Stimulated activated memory B cell treated with anti-CD40 and anti-IgM and Interleukin-4, amounts not matched to agents 10 μg/mL and 1 μg/mL and 100 μg/mL, for 72 hours (primary cell): ENCODE data around the gene PDSS2.

ENCODE experiments used
- ATAC-seq: fragments of 150-1000 bp; cut with Tn5 transposase; 2 replicates; pipeline ENCODE4 v1.10.0; 2021
- H3K27ac Mint-ChIP-seq: one replicate; pipeline ENCODE4 v1.8.0; 2022; ENCODE audit warnings: mild to moderate bottlenecking, mixed read lengths
- H3K27me3 Mint-ChIP-seq: one replicate; pipeline ENCODE4 v1.8.0; 2022; ENCODE audit warnings: mixed read lengths
- H3K36me3 Mint-ChIP-seq: one replicate; pipeline ENCODE4 v1.8.0; 2022; ENCODE audit warnings: mixed read lengths
- H3K4me1 Mint-ChIP-seq: one replicate; pipeline ENCODE4 v1.8.0; 2022; ENCODE audit warnings: mixed read lengths
- H3K4me3 Mint-ChIP-seq: one replicate; pipeline ENCODE4 v1.8.0; 2022; ENCODE audit warnings: mild to moderate bottlenecking, moderate library complexity, mixed read lengths
- H3K9me3 Mint-ChIP-seq: one replicate; pipeline ENCODE4 v1.8.0; 2022; ENCODE audit warnings: mixed read lengths

The PDSS2 gene, protein sequence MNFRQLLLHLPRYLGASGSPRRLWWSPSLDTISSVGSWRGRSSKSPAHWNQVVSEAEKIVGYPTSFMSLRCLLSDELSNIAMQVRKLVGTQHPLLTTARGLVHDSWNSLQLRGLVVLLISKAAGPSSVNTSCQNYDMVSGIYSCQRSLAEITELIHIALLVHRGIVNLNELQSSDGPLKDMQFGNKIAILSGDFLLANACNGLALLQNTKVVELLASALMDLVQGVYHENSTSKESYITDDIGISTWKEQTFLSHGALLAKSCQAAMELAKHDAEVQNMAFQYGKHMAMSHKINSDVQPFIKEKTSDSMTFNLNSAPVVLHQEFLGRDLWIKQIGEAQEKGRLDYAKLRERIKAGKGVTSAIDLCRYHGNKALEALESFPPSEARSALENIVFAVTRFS

DNA sequence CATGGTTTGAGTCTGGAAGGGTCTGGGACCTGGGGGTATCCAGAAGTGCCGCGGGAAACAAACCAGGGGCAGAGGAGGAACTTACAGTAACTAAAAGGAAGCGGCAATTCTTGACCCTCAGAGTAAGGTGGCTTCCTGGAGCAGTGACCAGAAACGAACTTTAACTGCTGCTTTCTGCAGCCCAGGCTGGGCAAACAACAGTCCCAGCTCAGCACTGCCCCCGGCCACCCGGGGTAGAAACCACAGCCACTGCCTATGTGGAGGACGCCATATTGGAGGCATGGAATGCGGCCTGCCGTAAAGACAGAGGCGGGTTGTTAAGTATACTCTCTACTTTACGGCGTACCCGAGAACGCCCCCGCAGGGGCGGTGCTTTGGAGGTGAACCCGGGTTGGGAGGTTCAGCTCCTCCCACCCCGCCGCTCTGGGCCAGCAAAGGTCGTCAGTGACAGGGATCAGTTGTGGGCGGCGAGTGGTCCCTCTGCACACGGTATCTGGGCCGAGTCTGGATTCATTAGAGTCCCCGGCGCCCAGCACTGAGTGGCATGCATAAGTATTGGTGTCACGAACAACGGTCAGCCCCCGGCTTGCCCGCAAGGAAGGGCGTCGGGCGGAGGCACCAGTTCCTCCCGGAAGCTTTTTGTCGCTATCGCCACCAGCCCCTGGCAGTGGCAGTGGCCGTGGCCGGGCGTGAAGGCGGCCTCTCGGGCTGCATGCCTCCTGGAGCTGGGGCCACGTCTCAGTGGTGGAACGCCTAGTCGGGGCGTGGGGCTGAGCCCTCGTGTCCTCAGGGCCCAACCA, at the start of gene PDSS2:
Gene PDSS2 (minus strand): TSS at position 282 of the 800 bp plus-strand sequence. CDS start 279 bp downstream, at position 3.
- peak; percentile 98 for ATAC-seq
- Mint-ChIP-seq H3K4me3 (peak within 1 kb of the TSS; percentile 95), H3K27ac (peak within 1 kb of the TSS; percentile 95), H3K27me3 (no peaks in the 10 kb centered on the region), H3K4me1 (peaks cover 30% of the 10 kb centered on the region), H3K36me3 (no peaks in the 10 kb centered on the region), H3K9me3 (no peaks in the 10 kb centered on the region)

DNA sequence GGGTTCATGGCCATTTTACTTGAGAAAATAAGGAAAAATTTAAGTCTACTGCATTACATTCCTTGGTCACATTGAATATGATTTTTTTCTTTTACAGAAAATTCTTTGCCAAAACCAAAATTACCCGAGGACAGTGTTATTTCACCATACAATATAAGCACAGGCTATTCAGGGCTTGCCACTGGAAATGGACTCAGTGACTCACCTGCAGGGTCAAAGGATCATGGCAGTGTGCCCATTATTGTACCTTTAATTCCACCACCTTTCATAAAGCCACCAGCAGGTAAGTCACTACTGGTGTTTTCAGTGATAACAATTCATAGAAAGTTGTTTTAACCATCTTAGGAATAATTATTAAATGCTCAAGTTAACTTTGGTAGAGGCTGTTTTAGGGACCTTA, 46.8 kb upstream of the PDSS2 start:
- Mint-ChIP-seq H3K9me3 (no peaks in the 10 kb centered on the region), H3K4me1 (no peaks in the 10 kb centered on the region), H3K27me3 (no peaks in the 10 kb centered on the region), H3K27ac (no peak overlapping the region), H3K36me3 (no peaks in the 10 kb centered on the region), H3K4me3 (no peak overlapping the region)
- no peak for ATAC-seq

DNA sequence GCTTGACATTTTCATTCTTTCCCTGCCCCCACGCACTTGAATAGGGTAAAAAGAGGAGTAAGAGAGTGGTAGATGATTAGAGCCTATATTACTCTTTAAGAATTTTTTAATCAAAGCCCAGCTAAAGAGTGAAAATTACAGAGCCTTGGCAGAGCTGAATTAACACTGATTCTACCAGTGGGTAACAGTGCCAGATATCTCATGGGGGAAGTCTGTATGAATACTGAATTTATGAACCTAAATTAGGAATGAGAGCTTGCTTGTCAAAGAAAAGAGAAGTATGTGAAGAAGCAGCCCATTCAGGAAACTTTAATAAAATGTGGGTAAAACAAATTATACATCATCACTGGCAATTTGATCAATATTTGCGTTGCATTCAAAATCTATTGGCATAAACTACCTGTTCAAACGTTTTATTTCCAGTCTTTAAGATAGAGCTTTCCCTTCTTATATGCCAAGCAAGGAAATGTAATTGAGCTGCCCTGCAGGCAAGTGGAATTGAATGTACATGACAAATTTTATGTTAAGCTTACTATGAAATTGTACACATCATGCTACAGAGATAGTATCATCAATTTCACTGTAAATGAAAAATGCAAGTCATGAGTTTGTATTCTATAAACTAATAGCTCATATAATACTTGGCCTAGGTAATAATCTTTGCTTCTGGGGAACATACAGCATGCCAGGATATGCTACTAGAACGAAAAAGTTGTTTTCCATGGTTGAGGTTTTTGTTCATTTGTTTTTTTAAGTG, 45.1 kb upstream of the PDSS2 start:
- Mint-ChIP-seq H3K36me3 (no peaks in the 10 kb centered on the region), H3K4me3 (no peak overlapping the region), H3K9me3 (no peaks in the 10 kb centered on the region), H3K27ac (no peak overlapping the region), H3K4me1 (no peaks in the 10 kb centered on the region), H3K27me3 (no peaks in the 10 kb centered on the region)
- ATAC-seq: no peak

DNA sequence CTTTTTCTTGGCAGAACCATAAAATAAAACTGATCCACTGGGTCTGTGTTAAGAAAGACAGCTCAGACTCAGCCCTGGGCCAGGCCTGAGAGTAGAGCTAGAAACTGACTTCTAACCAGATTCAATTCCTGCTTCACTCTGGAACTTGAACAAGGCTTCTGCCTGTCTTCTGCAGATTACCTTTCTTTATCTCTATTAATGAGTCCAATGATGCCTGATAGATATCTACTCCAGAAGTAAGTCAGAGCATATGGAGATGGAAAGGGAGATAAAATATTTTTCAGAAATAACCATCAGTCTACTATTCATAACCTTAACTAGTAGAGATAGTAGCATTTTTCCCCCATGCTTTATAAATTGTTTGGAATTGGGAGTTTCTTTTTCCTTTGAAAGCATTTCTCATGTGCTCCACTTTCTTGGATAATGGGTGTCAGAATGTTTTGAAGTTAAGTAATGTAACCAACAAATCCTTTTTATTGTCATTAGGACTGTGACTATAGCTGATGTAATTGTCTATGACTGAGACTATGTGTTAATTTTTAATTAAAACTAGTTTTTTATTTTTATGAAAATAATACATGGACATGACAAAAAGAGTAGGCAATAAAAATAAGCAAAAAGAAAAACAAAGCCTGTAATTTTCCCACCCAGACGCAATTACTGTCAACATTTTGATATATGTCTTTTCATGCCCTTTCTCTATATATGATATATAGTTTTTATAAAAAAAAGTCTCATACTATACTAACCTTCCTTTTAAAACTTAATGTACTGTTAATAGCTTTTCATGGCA, 37.7 kb upstream of the PDSS2 start:
- H3K27ac Mint-ChIP-seq: no peak overlapping the region
- no peak overlapping the region for H3K4me3 Mint-ChIP-seq
- H3K27me3 Mint-ChIP-seq: no peaks in the 10 kb centered on the region
- H3K36me3 Mint-ChIP-seq: no peaks in the 10 kb centered on the region
- H3K9me3 Mint-ChIP-seq: no peaks in the 10 kb centered on the region
- ATAC-seq: no peak
- H3K4me1 Mint-ChIP-seq: no peaks in the 10 kb centered on the region

DNA sequence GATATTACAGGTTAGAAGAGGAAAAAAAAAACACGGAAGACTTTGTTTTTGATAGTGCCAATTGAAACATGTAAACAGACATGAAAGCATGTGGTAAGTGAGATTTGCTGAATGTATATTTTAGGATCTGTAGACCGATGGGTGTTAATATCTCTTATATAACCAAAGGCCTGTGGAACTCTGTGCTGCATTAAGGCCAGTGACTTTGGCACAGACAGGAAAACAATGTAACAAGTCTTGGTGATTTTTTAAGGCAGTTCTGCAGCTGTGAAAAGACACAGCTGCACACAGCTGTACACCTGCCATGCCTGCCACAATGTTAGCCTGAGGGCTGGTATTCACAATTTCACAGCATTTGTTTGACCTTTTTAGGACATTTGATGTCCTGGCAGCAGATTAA, 36.6 kb upstream of the PDSS2 start:
- Mint-ChIP-seq H3K27me3 (no peaks in the 10 kb centered on the region), H3K4me1 (peaks cover 9% of the 10 kb centered on the region), H3K9me3 (no peaks in the 10 kb centered on the region)

DNA sequence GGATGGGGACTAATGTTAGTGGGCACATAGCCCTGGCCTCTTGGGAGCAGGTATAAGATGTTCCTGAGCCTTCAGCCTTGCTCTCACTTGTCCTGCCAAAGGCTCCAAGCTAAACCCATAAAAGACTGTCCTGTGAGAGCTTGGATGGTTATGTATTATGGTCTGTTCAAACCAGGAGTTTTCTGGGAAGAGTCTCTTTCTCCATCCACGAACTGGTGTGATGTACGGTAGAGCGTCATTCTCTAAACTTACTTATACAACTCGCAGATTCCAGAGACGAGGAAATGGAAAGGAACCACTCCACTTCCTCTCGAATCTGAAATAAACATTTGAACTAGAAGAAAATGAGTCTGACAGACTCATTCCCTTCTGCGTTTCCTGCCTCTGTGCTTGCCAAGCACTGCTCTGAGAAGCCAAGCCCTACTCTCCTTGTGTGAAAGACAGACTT, 35.9 kb upstream of the PDSS2 start:
- H3K27me3 Mint-ChIP-seq: no peaks in the 10 kb centered on the region
- no peak overlapping the region for H3K27ac Mint-ChIP-seq
- H3K4me3 Mint-ChIP-seq: no peak overlapping the region
- no peak for ATAC-seq
- H3K4me1 Mint-ChIP-seq: peaks cover 10% of the 10 kb centered on the region
- H3K9me3 Mint-ChIP-seq: no peaks in the 10 kb centered on the region
- no peaks in the 10 kb centered on the region for H3K36me3 Mint-ChIP-seq

More for the DNA sequence above, 36.6 kb upstream of the PDSS2 start:
- Mint-ChIP-seq H3K4me3 (no peak overlapping the region), H3K27ac (no peak overlapping the region), H3K36me3 (no peaks in the 10 kb centered on the region)
- ATAC-seq: no peak

DNA sequence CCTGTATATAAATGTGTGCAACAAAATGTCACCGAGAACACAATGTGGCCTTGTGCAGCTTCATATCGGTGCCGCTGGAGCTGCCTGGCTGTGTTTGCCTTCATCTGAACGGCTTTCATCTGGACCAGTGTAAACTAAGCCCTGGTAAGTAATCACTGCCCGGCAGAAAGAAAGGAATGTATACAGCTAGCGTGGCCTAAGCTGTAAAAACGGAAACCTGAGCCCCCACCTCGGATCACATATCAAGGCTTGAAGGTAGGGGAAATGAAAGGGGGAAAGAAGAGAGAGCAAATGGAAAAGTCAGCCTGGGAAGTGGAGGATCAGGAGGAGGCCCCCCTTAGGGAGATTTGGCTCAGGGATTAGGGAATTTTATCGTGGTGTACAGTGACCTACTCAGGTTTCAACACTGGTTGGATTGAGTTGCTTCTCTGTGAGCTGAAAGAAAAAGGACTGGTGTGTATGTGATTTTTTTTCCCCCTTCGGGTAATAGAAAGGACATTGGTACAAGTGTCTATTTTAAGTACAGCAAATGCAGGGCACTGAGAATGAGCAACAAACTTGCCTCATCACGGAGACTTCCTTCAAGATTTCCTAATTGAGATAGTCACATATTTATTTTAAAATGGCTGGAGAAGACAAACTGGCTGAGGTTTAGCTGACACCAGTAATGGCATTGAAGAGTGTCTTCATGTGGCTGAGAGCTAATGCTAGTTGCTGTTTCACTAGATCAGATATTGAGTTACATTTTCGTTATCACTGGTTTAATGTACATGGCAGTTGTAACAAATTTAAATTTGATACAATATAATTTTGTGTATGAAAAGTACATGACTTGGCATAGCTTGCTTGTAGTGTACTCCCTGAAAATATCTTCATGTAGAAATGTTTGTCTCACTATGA, 34.0 kb upstream of the PDSS2 start:
- Mint-ChIP-seq H3K9me3 (no peaks in the 10 kb centered on the region), H3K27me3 (peaks cover 9% of the 10 kb centered on the region), H3K27ac (no peak overlapping the region), H3K36me3 (no peaks in the 10 kb centered on the region), H3K4me3 (no peak overlapping the region), H3K4me1 (peaks cover 18% of the 10 kb centered on the region)
- no peak for ATAC-seq

DNA sequence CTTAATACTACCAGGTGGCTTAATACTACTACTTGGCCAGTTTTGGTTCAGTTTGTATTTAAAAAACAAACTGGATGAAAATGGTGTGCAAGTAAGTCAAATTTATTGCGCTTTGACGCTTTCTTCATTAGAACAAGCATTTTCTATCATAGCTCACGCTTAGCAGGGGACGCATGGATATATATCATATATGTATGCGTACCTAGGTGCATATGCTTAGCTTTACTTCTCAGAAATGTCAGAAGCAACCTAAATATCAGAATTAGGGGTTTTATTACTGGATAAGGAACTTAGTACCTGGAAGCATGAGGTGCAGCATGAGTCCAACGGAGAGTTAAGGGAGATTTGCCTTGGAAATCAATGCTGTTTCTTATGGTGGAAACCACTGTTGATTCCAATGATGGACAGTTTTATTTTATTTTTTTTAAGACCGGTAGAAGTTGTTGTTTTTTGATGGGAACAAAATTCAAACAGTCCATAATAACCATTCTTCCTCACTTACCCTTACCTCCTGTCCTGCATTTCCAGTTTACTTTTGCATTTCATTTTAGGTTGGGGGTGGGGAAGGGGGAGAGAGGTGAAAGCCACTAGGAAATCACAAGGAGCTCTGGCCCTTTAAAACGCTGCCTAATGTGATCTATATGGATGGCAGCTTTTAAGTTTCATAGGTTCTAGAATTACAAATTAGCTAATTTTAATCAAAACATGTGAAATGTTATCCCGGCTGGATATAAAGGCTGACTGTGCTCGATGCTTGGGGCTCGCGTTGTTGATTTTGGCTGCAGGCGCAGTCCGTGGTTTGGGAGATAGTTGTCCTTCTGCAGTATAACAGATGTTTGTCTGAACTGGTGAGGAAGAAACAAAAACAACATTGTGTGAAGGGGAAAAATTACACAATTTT, 32.6 kb upstream of the PDSS2 start:
- ATAC-seq: no peak
- Mint-ChIP-seq H3K36me3 (no peaks in the 10 kb centered on the region), H3K4me3 (peak overlapping the region; percentile 86)

DNA sequence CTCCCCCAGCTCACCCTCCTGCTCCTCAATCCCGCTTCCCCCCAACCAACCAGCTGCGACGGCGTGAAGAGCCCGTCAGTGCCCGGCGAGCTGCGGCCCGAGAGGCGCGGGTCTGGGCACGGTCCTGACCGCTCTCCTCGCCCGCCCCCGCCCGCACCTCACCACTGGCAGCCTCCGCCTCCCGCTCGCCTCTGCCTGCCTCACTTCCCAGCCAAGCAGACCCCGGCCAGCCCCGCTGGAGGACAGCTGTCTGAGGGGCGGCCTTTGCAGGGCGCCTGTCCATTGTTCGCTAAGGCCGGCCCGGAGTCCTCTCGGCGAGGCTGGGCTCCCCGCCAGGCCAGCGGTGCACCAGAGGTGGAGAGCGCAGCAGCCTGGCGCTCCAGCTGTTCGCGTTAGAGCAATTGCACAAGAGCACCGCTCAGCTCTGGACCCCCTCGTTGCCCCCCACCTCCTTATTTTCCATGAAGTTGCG, 31.8 kb upstream of the PDSS2 start:
- no peak for ATAC-seq
- peak overlapping the region; percentile 71 for H3K27ac Mint-ChIP-seq
- peaks cover 29% of the 10 kb centered on the region for H3K27me3 Mint-ChIP-seq

More for the DNA sequence above, 32.6 kb upstream of the PDSS2 start:
- Mint-ChIP-seq H3K4me1 (peaks cover 26% of the 10 kb centered on the region), H3K27ac (peak overlapping the region; percentile 71), H3K9me3 (no peaks in the 10 kb centered on the region), H3K27me3 (peaks cover 21% of the 10 kb centered on the region)

DNA sequence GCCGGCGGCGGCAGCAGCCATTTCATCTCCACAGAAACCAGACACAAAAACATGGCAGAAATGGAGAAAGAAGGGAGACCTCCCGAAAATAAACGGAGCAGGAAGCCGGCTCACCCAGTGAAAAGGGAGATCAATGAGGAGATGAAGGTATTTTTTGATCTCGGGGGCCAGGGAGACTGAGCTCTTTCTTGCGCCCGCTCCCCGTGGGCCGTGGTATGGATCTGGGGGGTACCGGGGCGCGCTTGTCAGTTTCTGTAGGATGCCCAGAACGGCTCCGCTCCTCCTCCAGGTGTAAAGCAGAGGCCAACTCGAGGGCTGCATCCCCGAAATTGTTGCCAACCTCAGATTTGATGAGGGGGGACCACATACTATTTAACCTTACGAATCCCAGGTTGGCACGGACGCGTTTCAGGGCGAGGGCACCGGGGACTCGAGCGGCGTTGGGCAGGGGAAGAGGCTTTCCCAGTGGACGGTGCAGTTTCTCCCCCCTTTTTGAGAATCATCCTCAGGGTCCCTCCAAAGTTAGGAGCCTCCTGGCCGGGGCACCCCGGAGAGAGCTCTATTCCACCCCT, 31.3 kb upstream of the PDSS2 start:
- H3K4me3 Mint-ChIP-seq: peak overlapping the region; percentile 86
- peak overlapping the region; percentile 71 for H3K27ac Mint-ChIP-seq
- H3K27me3 Mint-ChIP-seq: peaks cover 33% of the 10 kb centered on the region
- H3K4me1 Mint-ChIP-seq: peaks cover 26% of the 10 kb centered on the region
- H3K36me3 Mint-ChIP-seq: no peaks in the 10 kb centered on the region
- no peak for ATAC-seq
- no peaks in the 10 kb centered on the region for H3K9me3 Mint-ChIP-seq

More for the DNA sequence above, 31.8 kb upstream of the PDSS2 start:
- H3K4me1 Mint-ChIP-seq: peaks cover 26% of the 10 kb centered on the region
- no peaks in the 10 kb centered on the region for H3K9me3 Mint-ChIP-seq
- H3K36me3 Mint-ChIP-seq: no peaks in the 10 kb centered on the region
- peak overlapping the region; percentile 86 for H3K4me3 Mint-ChIP-seq

DNA sequence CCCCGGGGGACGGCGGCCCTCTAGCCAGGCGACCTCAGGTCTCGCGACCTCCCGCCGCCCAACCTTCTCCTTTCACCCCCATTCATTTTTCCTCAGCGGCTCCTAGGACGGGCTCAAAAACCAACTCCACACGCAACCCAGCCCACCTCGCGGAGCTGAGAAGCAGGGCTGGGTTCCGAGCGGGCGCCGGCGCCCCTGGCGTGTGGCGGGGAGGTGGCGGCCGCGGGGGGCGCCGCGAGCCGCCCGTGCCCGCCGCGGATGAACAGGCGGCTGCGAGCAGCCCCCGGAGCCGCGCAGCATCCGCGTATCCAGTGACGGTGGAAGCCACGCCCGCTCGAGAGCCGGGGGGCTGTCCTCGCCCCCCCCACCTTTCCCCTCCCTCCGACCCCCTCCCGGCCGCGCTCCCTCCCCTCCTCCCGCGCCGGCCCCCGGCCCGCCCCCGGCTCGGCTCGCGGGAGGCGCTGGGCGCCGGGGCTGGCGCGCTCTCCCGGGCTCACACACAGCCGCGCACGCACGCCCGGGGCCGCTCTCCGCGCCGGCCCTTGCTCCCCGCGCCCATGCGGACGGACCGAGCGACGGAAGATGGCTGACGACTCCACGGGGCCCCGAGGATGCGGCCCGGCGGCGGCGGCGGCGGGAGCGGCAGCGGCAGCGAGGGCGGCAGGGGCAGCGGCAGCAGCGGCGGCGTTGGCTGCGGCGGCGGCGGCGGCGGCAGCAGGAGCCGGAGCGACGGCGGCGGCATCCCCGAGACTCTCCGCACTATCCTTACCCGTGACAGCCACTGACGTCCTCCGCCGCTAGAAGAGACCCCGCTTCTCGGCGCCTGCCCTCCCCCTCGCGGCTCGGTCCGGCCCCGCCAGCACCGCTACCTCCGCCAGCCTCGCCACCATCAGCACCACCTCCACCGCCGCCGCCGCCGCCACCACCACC, 30.5 kb upstream of the PDSS2 start, which contains the start of gene SOBP:
Gene SOBP (plus strand): TSS at position 482 of the 930 bp plus-strand sequence. CDS start 500 bp downstream, outside the sequence.
- H3K27me3 Mint-ChIP-seq: peaks cover 33% of the 10 kb centered on the region
- H3K4me3 Mint-ChIP-seq: peak within 1 kb of the TSS; percentile 87
- H3K4me1 Mint-ChIP-seq: peaks cover 26% of the 10 kb centered on the region
- H3K9me3 Mint-ChIP-seq: no peaks in the 10 kb centered on the region
- peak; percentile 74 for ATAC-seq
- H3K27ac Mint-ChIP-seq: peak within 1 kb of the TSS; percentile 71
- no peaks in the 10 kb centered on the region for H3K36me3 Mint-ChIP-seq
